ENCODE results near the gene POLR3C.

Gene POLR3C

GRCh38 chr1:145885738-145886287, 61.8 kb downstream of the POLR3C start, which contains the start of gene ANKRD35:
TSS of gene ANKRD35 (minus strand) at chr1:145885866. CDS start at chr1:145885758, 108 bp downstream.
- TF ChIP-seq, protein P1, sequence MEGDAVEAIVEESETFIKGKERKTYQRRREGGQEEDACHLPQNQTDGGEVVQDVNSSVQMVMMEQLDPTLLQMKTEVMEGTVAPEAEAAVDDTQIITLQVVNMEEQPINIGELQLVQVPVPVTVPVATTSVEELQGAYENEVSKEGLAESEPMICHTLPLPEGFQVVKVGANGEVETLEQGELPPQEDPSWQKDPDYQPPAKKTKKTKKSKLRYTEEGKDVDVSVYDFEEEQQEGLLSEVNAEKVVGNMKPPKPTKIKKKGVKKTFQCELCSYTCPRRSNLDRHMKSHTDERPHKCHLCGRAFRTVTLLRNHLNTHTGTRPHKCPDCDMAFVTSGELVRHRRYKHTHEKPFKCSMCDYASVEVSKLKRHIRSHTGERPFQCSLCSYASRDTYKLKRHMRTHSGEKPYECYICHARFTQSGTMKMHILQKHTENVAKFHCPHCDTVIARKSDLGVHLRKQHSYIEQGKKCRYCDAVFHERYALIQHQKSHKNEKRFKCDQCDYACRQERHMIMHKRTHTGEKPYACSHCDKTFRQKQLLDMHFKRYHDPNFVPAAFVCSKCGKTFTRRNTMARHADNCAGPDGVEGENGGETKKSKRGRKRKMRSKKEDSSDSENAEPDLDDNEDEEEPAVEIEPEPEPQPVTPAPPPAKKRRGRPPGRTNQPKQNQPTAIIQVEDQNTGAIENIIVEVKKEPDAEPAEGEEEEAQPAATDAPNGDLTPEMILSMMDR (IDR thresholded peaks at IDR 0.05; ENCODE audit: low read depth, low read length, missing control alignments): no peak
- in situ Hi-C loops (cut with HindIII; ENCODE audit: low sequenced_read_pairs): no loop called here
- peak within 1 kb of the TSS; percentile 63 for H3K4me3 ChIP-seq (ENCODE audit: low read depth, low read length)
- no peak for DNase-seq (ENCODE audit: low read depth)

- peak overlapping the region; percentile 63 for H3K4me3 ChIP-seq (ENCODE audit: low read depth, low read length)
- TF ChIP-seq, protein P1 (IDR thresholded peaks at IDR 0.05; ENCODE audit: low read depth, low read length, missing control alignments): no peak
- in situ Hi-C loops (cut with HindIII; ENCODE audit: low sequenced_read_pairs): no loop called here
- no peak for DNase-seq (ENCODE audit: low read depth)
These were observed 62.4 kb downstream of the POLR3C start for GRCh38 chr1:145886390-145886789.

- in situ Hi-C loops (cut with HindIII; ENCODE audit: low sequenced_read_pairs): no loop called here
- no peak for DNase-seq (ENCODE audit: low read depth)
- TF ChIP-seq, protein P1 (IDR thresholded peaks at IDR 0.05; ENCODE audit: low read depth, low read length, missing control alignments): no peak
- H3K4me3 ChIP-seq (ENCODE audit: low read depth, low read length): no peak overlapping the region
These were observed 62.8 kb downstream of the POLR3C start for GRCh38 chr1:145886816-145887215.

DNA sequence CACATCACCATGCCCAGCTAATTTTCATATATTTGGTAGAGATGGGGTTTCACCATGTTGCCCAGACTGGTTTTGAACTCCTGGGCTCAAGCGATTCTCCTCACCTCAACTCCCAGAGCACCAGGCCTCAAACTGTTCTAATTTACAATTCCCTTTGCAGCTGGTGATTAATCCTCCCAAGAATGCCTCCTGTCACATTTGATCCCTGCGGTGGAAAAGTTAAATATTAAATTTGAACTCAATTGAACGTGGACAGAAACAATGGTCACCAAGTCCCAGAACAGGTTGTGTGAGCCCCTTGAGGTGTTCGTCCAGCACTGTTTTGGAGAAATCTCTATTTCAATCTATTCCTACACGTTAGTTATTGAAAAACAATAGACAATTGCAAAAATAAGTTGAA, 63.6 kb downstream of the POLR3C start:
- in situ Hi-C loops (cut with HindIII; ENCODE audit: low sequenced_read_pairs): no loop called here
- DNase-seq (ENCODE audit: low read depth): no peak
- TF ChIP-seq, protein P1 (IDR thresholded peaks at IDR 0.05; ENCODE audit: low read depth, low read length, missing control alignments): no peak
- no peak overlapping the region for H3K4me3 ChIP-seq (ENCODE audit: low read depth, low read length)

GRCh38 chr1:145889722-145890121, 65.7 kb downstream of the POLR3C start:
- DNase-seq (ENCODE audit: low read depth): no peak
- TF ChIP-seq, protein P1 (IDR thresholded peaks at IDR 0.05; ENCODE audit: low read depth, low read length, missing control alignments): no peak
- in situ Hi-C loops (cut with HindIII; ENCODE audit: low sequenced_read_pairs): no loop called here
- no peak overlapping the region for H3K4me3 ChIP-seq (ENCODE audit: low read depth, low read length)

DNA sequence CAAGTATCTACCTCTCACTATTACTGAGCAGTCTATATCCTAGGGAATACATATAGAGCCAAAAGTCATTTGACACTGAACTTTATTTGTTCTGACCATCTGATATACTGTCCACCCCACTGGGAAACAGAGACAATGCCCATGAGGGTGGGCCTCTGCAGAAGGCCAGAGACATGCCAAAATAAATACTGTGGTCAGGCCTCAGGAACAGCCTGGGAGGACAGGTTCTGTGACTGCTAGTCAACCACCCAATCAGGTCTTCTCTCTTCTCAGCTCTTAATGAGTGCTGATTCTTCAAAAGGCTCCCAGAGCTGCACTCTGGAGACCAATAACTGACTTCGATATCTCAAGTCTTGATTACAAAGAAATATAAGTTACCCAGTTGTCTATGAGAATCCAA, 67.1 kb downstream of the POLR3C start:
- peak; percentile 58 for DNase-seq (ENCODE audit: low read depth)
- H3K4me3 ChIP-seq (ENCODE audit: low read depth, low read length): no peak overlapping the region
- TF ChIP-seq, protein P1 (IDR thresholded peaks at IDR 0.05; ENCODE audit: low read depth, low read length, missing control alignments): no peak
- in situ Hi-C loops (cut with HindIII; ENCODE audit: low sequenced_read_pairs): no loop called here
